Midbrain (tissue), 1 donor: ENCODE measurements around the gene PPP1R3F.

Experiments
- DNase-seq: peaks from one replicate; lab custom pipeline; 2025; lab: John Stamatoyannopoulos, UW

Gene PPP1R3F

DNA sequence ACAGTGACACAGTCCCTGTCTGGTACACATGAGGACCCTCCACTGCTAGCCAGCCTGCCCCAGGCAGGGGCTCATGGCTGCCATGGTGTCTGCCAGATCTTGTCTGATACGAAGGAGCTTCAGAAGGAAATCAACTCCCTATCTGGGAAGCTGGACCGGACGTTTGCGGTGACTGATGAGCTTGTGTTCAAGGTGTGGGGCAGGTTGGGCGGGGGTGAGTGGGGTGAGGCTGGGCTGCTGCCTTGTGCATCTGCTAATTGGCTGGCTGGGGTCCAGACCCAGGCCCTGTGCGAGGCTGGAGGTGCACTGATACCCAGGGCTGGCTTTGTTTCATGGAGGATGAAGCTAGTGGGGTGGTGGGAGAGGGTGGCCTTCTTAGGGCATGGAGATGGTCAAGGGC, 20.5 kb upstream of the PPP1R3F start:
- DNase-seq, result no peak

- DNase-seq, result no peak
Observed at GRCh38 chrX:49249616-49250015, 20.0 kb upstream of the PPP1R3F start.

DNA sequence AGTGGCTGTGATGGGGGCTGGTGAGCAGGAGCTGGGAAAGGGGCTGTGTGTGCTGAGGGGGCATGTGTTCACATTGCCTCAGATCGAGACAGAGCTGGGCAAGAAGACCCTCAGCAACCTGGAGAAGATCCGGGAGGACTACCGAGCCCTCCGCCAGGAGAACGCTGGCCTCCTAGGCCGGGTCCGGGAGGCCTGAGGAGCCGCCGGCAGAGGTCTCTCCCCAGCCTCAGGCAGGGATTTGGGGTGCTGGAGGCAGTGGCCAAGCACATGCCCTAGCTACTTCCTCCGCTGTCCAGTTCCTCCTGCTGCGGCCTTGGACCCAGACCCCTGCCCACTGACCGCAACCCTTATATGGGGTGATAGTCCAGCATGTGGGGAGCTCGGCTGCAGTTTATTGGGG, 19.5 kb upstream of the PPP1R3F start:
- DNase-seq, result no peak

GRCh38 chrX:49250578-49250977, 19.0 kb upstream of the PPP1R3F start:
- DNase-seq, result no peak

- DNase-seq, result no peak
Observed at GRCh38 chrX:49251325-49251724, 18.3 kb upstream of the PPP1R3F start.

- no peak for DNase-seq
Observed at GRCh38 chrX:49254639-49255038, 15.0 kb upstream of the PPP1R3F start.

GRCh38 chrX:49256268-49256995, 13.2 kb upstream of the PPP1R3F start:
- no peak for DNase-seq

DNA sequence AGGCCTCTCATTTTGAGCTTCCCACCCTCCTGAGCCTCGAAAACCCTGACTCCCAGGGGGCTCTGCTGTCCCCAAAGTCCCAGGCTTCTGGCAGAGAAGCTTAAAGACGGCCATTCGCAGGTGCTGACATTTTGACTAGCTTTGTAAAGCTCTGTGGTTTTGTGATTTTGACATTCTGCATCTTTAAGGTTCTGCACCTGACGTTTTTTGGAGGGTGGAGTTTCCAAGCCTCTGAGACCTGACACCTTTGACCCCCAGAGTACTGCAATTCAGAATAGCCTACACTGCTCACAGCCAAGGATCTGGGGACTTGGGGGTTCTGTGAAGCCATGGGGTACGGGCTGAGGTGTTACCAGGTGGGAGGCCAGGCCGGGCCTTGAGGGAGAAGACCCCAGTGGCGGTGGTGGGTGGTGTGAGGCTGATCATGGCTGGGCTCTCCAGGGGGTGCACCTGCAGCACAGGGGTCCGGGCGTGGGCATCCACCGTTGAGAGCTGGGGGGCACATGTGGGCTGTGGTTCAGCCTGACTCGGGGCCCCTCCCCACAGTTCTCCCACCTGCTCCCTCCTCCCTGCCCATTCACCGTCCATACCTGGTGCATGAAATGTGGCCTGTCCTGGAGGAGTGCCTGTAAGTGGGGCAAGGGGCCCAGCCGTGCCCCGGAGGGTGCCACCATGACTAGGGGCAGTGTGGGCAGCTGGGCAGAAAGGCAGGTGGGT, 12.4 kb upstream of the PPP1R3F start:
- no peak for DNase-seq

DNA sequence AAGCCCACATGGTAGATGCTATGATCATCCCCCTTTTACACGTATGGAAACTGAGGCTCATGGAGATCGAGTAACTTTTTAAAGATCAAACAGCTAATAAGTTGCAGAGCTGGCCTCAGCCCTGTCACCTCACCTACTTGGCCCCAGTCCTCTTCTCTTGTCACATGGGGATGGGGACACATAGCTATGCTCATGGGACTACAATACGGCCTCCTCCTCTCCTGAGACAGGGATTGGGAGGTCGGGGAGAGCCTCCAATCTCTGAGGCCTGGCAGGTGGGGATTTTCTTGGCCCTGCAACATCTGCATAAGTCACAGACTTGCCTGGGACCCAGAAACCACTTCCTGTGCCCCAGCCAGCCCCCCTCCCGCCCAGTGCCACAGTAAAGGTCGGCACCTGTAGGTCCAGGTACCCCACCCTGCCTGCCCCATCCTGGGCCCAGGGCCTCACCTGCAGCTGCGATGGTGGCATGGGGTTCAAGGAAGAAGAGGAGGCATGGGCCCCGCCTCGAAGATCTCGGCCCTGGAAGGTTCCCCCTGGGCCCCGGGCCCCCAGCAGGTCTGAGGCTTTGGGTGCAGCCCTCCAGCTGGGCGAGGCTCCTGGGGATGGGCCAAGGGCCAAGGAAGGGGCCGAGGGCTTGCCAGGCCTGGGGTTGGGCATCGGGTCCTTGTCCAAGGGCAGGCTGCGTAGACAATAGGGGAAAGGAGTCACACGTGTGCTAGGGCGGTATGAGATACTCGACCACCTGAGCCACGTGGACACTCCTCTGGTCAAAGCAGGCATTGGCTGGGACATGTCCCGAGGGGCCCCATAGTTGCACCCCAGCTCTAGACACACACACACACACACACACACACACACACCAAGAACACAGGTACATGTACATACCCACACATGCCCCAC, 11.5 kb upstream of the PPP1R3F start:
- DNase-seq, result no peak

- no peak for DNase-seq
Observed at GRCh38 chrX:49258749-49259124, 10.9 kb upstream of the PPP1R3F start.

GRCh38 chrX:49260221-49260985, 9.2 kb upstream of the PPP1R3F start:
- no peak for DNase-seq

DNA sequence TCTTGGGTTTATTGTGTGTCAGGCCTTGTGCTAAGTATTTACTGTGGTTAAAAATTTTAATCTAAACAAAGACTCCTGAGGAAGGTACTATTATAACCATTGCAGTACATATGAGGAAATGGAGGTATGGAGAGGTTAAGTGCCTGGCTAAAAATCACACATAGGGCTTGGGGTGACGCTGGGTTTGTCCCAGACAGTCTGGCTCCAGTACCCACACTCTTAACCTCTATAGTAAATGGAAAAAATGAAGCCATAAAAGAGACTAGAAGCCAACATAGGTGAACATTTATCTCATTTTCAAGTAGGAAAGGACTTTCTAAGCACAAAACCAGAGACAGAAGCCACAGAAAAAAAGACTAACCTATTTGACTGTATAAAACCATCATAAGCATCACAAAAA, 7.0 kb upstream of the PPP1R3F start:
- DNase-seq, result no peak

GRCh38 chrX:49263631-49264030, 6.0 kb upstream of the PPP1R3F start:
- no peak for DNase-seq

GRCh38 chrX:49264460-49264859, 5.1 kb upstream of the PPP1R3F start, which contains the start of gene FOXP3:
FOXP3 (minus strand) TSS chrX:49264710; CDS start chrX:49258505, 6,205 bp downstream.
- DNase-seq, result no peak

GRCh38 chrX:49266523-49267445, 2.8 kb upstream of the PPP1R3F start:
- no peak for DNase-seq

DNA sequence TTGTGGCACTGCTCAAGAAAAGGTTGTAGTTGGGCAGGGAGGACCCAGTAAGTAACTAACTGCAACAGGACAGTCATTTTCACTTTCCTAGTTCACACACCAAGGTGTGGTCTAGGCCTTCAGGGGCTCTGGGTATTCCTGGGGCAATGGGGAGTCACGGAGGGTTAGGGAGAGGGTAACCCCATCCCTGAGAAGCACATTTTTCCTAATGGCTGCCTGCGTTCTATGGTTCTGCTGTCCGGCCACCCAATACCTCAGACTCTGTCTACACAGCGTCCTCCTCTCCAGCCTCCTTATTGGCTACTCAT, 937 bp upstream of the PPP1R3F start:
- DNase-seq, result no peak

DNA sequence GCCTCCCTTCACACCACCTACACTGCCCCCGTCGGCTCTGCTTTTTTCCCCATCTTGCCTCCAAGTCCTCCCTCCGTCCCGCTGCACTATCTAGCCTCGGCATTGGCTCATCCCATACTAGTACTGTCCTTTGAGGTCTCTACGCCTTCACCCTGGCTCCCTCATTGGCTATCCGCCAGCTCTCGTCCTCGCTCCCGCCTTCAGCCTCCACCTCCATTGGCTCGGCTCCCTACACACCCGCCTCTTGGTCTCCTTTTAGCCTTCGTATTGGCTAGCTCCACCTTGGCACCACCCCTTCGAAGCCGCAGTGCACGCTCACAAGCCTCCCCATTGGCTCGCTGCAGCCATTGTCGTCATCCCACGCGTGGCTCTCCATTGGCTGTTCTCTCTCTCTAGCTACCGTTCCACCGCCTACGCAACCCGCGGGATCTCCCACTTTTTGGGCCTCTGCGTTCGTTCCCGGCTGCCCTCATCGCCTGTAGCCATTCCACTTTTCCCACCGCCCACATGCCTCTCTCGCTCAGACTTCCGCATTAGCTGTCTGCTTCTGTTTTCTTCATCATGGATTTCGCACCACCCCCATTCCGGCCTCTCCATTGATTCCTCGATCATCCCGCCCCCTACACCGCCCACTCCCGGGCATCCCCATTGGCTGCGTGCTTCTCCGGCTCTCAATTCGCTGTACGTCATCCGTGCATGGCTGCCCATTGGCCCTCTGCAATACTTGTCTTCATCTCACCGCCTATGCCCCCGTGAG, 405 bp upstream of the PPP1R3F start:
- DNase-seq, result peak; percentile 93

DNA sequence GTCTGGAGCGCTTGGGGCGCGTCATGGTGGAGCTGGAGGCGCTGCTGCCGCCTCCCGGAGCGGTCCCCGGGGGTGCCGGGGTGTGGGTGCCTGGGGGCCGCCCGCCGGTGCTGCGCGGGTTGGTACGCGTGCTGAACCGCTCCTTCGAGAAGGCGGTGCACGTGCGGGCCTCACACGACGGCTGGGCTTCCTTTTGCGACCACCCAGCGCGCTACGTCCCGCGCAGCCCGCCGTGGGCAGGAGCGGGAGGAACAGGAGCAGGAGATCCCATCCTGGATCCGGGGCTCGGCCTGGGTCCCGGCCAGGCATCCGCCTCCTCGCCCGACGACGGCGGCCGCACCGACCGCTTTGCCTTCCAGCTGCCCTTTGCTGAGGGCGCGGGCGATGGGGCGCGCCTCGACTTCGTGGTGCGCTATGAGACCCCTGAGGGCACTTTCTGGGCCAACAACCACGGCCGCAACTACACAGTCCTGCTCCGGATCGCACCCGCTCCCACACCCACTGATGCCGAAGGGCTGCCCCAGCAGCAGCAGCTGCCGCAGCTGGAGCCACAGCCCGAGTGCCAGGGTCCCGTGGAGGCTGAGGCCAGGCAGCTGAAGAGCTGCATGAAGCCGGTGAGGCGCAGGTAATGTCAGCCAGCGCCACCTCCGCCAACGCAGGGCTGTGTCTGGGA, 792 bp downstream of the PPP1R3F start:
- no peak for DNase-seq

GRCh38 chrX:49271341-49271740, 1.7 kb downstream of the PPP1R3F start:
- no peak for DNase-seq

DNA sequence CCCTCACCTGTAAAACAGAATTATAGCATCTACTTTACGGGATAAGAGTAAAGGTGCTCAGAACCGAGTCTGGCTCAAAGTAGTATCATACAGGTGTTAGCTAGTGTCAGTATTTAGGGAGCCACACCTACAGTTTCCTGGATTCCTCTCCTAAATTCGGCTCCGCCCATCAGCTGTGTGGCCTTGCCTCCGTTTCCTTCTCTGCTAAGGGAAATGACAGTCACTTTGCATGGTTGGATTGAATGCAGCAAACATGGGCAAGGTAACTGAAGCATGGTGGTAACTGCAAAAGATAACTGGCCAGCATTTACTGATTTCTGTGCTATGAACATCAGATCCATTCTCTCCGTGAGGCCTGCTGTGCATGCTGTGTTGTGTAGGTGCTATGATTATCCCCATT, 2.8 kb downstream of the PPP1R3F start:
- DNase-seq, result no peak
